Panc1 (cell line): Measurements from ENCODE around the gene YPEL1. TPM values are rescaled to one million over a fixed set of nuclear protein-coding genes. Genes with fewer than 3 reads are reported as not detected.

Experiments used
- ATAC-seq: fragments of 200-7000 bp; cut with Tn5 transposase; 2 replicates; pipeline ENCODE4 v1.9.1; 2020; ENCODE audit warnings: mild to moderate bottlenecking, moderate library complexity
- BruUV-seq: library from RNA; stranded (reverse); fragments of 400-500 nt; replicated peaks from 2 replicates; lab custom pipeline; 2021; lab: Mats Ljungman, UMichigan
- CTCF ChIA-PET: fragments of 300-600 bp; sonication (Branson Sonifier 250); formaldehyde crosslinking; loops from one replicate; lab custom pipeline; 2022; ENCODE audit warnings: antibody characterized with exemption; lab: Charles Lee
- POLR2A ChIA-PET: fragments of 300-600 bp; sonication (Branson Sonifier 250); formaldehyde crosslinking; loops from one replicate; lab custom pipeline; 2022; ENCODE audit warnings: antibody characterized with exemption; lab: Charles Lee
- DNase-seq: peaks from one replicate; pipeline ENCODE4 v3.0.0-alpha.2; 2010; ENCODE audit warnings: low read depth, low spot score
- H3K27ac ChIP-seq: 2 replicates; pipeline ENCODE4 v1.5.1; 2011; ENCODE audit warnings: mild to moderate bottlenecking, low read length, inconsistent platforms
- H3K27me3 ChIP-seq: fragments of 200-500 bp; sonication (Bioruptor generic); 2 replicates; pipeline ENCODE4 v1.6.0; 2014; ENCODE audit warnings: low read length, inconsistent platforms; ENCODE audit not compliant: control insufficient read depth, insufficient read depth
- H3K36me3 ChIP-seq: fragments of 200-500 bp; sonication (Bioruptor generic); 2 replicates; pipeline ENCODE4 v1.5.1; 2014; ENCODE audit warnings: inconsistent platforms, mild to moderate bottlenecking, low read length, moderate library complexity; ENCODE audit not compliant: control insufficient read depth, insufficient read depth
- H3K4me1 ChIP-seq: 2 replicates; pipeline ENCODE4 v1.5.1; 2011; ENCODE audit warnings: inconsistent platforms, mild to moderate bottlenecking, low read length, moderate library complexity; ENCODE audit not compliant: control insufficient read depth, insufficient read depth
- H3K4me3 ChIP-seq, 2 experiments: 2 replicates each; pipeline ENCODE4 v1.5.1; 2011 to 2012; ENCODE audit warnings: low read depth in 2 of 2, low read length in 2 of 2, mild to moderate bottlenecking in 2 of 2, inconsistent platforms in 1 of 2, moderate library complexity in 1 of 2
- H3K9me3 ChIP-seq: fragments of 200-500 bp; sonication (Bioruptor generic); 2 replicates; pipeline ENCODE4 v1.5.1; 2014; ENCODE audit warnings: low read depth, mild to moderate bottlenecking, inconsistent platforms, low read length, moderate library complexity; ENCODE audit not compliant: control insufficient read depth, insufficient read depth
- CTCF ChIP-seq: fragments of 450-650 bp; IDR thresholded peaks from 2 replicates; pipeline ENCODE4 v1.5.1; 2017; ENCODE audit warnings: mild to moderate bottlenecking
- POLR2AphosphoS5 ChIP-seq: IDR thresholded peaks from 2 replicates; pipeline ENCODE4 v1.6.1; 2012; ENCODE audit warnings: mild to moderate bottlenecking, low read depth, low read length, moderate library complexity
- SIN3A ChIP-seq: IDR thresholded peaks from 2 replicates; pipeline ENCODE4 v1.6.1; 2012; ENCODE audit warnings: low read depth, mild to moderate bottlenecking, low read length, moderate library complexity, borderline replicate concordance; ENCODE audit not compliant: insufficient read depth
- TCF7L2 ChIP-seq: IDR thresholded peaks from 2 replicates; pipeline ENCODE4 v1.6.1; 2011; ENCODE audit warnings: mild to moderate bottlenecking, low read depth, low read length, inconsistent platforms
- in situ Hi-C: cut with HindIII; loops from 2 replicates; pipeline ENCODE4 v1.10.0; 2016; ENCODE audit warnings: low sequenced_read_pairs, low pct_unique_long_range_greater_than_20kb
- intact Hi-C: fragments of 100-400 bp; cut with micrococcal nuclease; formaldehyde crosslinking; loops from one replicate; pipeline ENCODE4 v1.10.0; 2022; ENCODE audit not compliant: unreplicated experiment
- total RNA-seq: library from RNA; stranded (reverse); gene quantifications from one replicate; pipeline ENCODE4 v1.2.1, GENCODE V29; 2021; ENCODE audit not compliant: unreplicated experiment
- TF ChIP-seq, protein P1 (sequence below), 2 experiments: IDR thresholded peaks; 2 replicates each; pipeline ENCODE4 v1.6.1; 2011 to 2012; ENCODE audit warnings: low read depth in 2 of 2, control low read depth in 1 of 2, low read length in 1 of 2, mild to moderate bottlenecking in 1 of 2, moderate library complexity in 1 of 2; ENCODE audit not compliant: insufficient read depth in 1 of 2

YPEL1 gene
- total RNA-seq, 1 experiment from 2014 or later = 4.0 TPM

- in situ Hi-C loops = no loop called here
- POLR2A ChIA-PET = no interaction called here
- Histone ChIP-seq H3K36me3 (no peaks in the 10 kb centered on the region), H3K27ac (no peak overlapping the region), H3K4me1 (peaks cover 5% of the 10 kb centered on the region; the same call in 1 of the 2 replicates), H3K27me3 (no peaks in the 10 kb centered on the region), H3K4me3 (no peak overlapping the region), H3K9me3 (no peaks in the 10 kb centered on the region)
- TF ChIP-seq, protein P1, sequence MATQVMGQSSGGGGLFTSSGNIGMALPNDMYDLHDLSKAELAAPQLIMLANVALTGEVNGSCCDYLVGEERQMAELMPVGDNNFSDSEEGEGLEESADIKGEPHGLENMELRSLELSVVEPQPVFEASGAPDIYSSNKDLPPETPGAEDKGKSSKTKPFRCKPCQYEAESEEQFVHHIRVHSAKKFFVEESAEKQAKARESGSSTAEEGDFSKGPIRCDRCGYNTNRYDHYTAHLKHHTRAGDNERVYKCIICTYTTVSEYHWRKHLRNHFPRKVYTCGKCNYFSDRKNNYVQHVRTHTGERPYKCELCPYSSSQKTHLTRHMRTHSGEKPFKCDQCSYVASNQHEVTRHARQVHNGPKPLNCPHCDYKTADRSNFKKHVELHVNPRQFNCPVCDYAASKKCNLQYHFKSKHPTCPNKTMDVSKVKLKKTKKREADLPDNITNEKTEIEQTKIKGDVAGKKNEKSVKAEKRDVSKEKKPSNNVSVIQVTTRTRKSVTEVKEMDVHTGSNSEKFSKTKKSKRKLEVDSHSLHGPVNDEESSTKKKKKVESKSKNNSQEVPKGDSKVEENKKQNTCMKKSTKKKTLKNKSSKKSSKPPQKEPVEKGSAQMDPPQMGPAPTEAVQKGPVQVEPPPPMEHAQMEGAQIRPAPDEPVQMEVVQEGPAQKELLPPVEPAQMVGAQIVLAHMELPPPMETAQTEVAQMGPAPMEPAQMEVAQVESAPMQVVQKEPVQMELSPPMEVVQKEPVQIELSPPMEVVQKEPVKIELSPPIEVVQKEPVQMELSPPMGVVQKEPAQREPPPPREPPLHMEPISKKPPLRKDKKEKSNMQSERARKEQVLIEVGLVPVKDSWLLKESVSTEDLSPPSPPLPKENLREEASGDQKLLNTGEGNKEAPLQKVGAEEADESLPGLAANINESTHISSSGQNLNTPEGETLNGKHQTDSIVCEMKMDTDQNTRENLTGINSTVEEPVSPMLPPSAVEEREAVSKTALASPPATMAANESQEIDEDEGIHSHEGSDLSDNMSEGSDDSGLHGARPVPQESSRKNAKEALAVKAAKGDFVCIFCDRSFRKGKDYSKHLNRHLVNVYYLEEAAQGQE (IDR thresholded peaks at IDR 0.05; ENCODE audit: insufficient read depth in 1 of 2, low read depth in 2 of 2, low read length in 1 of 2) = no peak
- no peak for TF ChIP-seq TCF7L2
- TF ChIP-seq SIN3A = no peak
- TF ChIP-seq POLR2AphosphoS5 = no peak
- TF ChIP-seq CTCF = no peak
- DNase-seq = no peak
- intact Hi-C loops = no loop called here
- CTCF ChIA-PET = no interaction called here
- ATAC-seq = no peak
- BruUV-seq = no TSS peak
Measured at GRCh38 chr22:21703684-21704316, 31.8 kb downstream of the YPEL1 start.

GRCh38 chr22:21702700-21703683, 32.6 kb downstream of the YPEL1 start:
- TF ChIP-seq, protein P1 (IDR thresholded peaks at IDR 0.05; ENCODE audit: insufficient read depth in 1 of 2, low read depth in 2 of 2, low read length in 1 of 2) = no peak
- no peak for TF ChIP-seq SIN3A
- no peak for TF ChIP-seq CTCF
- TF ChIP-seq TCF7L2 = no peak
- TF ChIP-seq POLR2AphosphoS5 = no peak
- H3K36me3 ChIP-seq = no peaks in the 10 kb centered on the region
- ATAC-seq = no peak; the same call in 1 of the 2 replicates
- no peaks in the 10 kb centered on the region for H3K27me3 ChIP-seq
- CTCF ChIA-PET = no interaction called here
- no peaks in the 10 kb centered on the region for H3K9me3 ChIP-seq
- peaks cover 5% of the 10 kb centered on the region; the same call in 1 of the 2 replicates for H3K4me1 ChIP-seq
- no TSS peak for BruUV-seq
- H3K4me3 ChIP-seq = no peak overlapping the region
- in situ Hi-C loops (no loop called here), intact Hi-C loops (no loop called here)
- DNase-seq = no peak
- POLR2A ChIA-PET = no interaction called here
- H3K27ac ChIP-seq = no peak overlapping the region
